H9 (cell line): ENCODE results near the gene DAZAP1. TPM values are rescaled to one million over a fixed set of nuclear protein-coding genes. Genes with fewer than 3 reads are reported as not detected.

Experiments
- DNase-seq: peaks from one replicate; pipeline ENCODE4 v3.0.0-alpha.2; 2017
- H2AFZ ChIP-seq: one replicate; pipeline ENCODE4 v1.6.1; 2013; ENCODE audit warnings: mild to moderate bottlenecking, low read length, control low read depth, moderate library complexity
- H2AK5ac ChIP-seq: 2 replicates; pipeline ENCODE4 v1.6.1; 2013; ENCODE audit warnings: low read length, control low read depth, mixed read lengths; ENCODE audit not compliant: insufficient read length
- H2BK120ac ChIP-seq: one replicate; pipeline ENCODE4 v1.6.1; 2013; ENCODE audit warnings: low read depth, mild to moderate bottlenecking, low read length, control low read depth, inconsistent platforms; ENCODE audit not compliant: poor library complexity, severe bottlenecking
- H2BK12ac ChIP-seq: 2 replicates; pipeline ENCODE4 v1.6.1; 2013; ENCODE audit warnings: low read length, control low read depth, mixed read lengths, low read depth; ENCODE audit not compliant: insufficient read length
- H2BK15ac ChIP-seq: 2 replicates; pipeline ENCODE4 v1.6.1; 2013; ENCODE audit warnings: low read depth, low read length, control low read depth
- H2BK20ac ChIP-seq: one replicate; pipeline ENCODE4 v1.6.1; 2013; ENCODE audit warnings: low read depth, mild to moderate bottlenecking, low read length, control low read depth, inconsistent platforms; ENCODE audit not compliant: poor library complexity, severe bottlenecking
- H2BK5ac ChIP-seq: 2 replicates; pipeline ENCODE4 v1.6.1; 2013; ENCODE audit warnings: low read length, control low read depth, mixed read lengths; ENCODE audit not compliant: insufficient read length
- H3K14ac ChIP-seq: 2 replicates; pipeline ENCODE4 v1.6.1; 2013; ENCODE audit warnings: low read length, control low read depth; ENCODE audit not compliant: insufficient read depth
- H3K18ac ChIP-seq: 2 replicates; pipeline ENCODE4 v1.6.1; 2013; ENCODE audit warnings: low read depth, mild to moderate bottlenecking, mixed read lengths, low read length, control low read depth; ENCODE audit not compliant: insufficient read length
- H3K23ac ChIP-seq: 2 replicates; pipeline ENCODE4 v1.6.1; 2013; ENCODE audit warnings: low read length, control low read depth, mixed read lengths, low read depth; ENCODE audit not compliant: insufficient read length
- H3K23me2 ChIP-seq: 2 replicates; pipeline ENCODE4 v1.6.1; 2013; ENCODE audit warnings: low read depth, mild to moderate bottlenecking, mixed read lengths, low read length, control low read depth; ENCODE audit not compliant: insufficient read length, poor library complexity, severe bottlenecking
- H3K27ac ChIP-seq: 2 replicates; pipeline ENCODE4 v1.5.1; 2013; ENCODE audit warnings: low read length, control low read depth, mixed read lengths, low read depth; ENCODE audit not compliant: insufficient read length
- H3K27me3 ChIP-seq: 2 replicates; pipeline ENCODE4 v1.6.1; 2013; ENCODE audit warnings: low read length, control low read depth, inconsistent platforms; ENCODE audit not compliant: insufficient read depth
- H3K4ac ChIP-seq: 2 replicates; pipeline ENCODE4 v1.6.1; 2013; ENCODE audit warnings: low read depth, mild to moderate bottlenecking, control low read depth, inconsistent platforms, low read length, moderate library complexity
- H3K4me1 ChIP-seq: 2 replicates; pipeline ENCODE4 v1.6.1; 2013; ENCODE audit warnings: low read length, control low read depth, inconsistent platforms; ENCODE audit not compliant: insufficient read depth
- H3K4me2 ChIP-seq: 2 replicates; pipeline ENCODE4 v1.6.1; 2013; ENCODE audit warnings: low read length, control low read depth, mixed read lengths; ENCODE audit not compliant: insufficient read length, insufficient read depth
- H3K56ac ChIP-seq: 2 replicates; pipeline ENCODE4 v1.6.1; 2013; ENCODE audit warnings: low read depth, mild to moderate bottlenecking, mixed read lengths, low read length, control low read depth; ENCODE audit not compliant: insufficient read length
- H3K79me1 ChIP-seq: 2 replicates; pipeline ENCODE4 v1.6.1; 2013; ENCODE audit warnings: low read depth, mild to moderate bottlenecking, moderate library complexity, low read length, control low read depth, inconsistent platforms; ENCODE audit not compliant: insufficient read depth, poor library complexity, severe bottlenecking
- H3K79me2 ChIP-seq: 2 replicates; pipeline ENCODE4 v1.6.1; 2013; ENCODE audit warnings: low read length, control low read depth, inconsistent platforms; ENCODE audit not compliant: insufficient read depth
- H3K9ac ChIP-seq: 2 replicates; pipeline ENCODE4 v1.6.1; 2013; ENCODE audit warnings: low read length, control low read depth, mixed read lengths; ENCODE audit not compliant: insufficient read length; ENCODE audit errors: extremely low read depth
- H3K9me3 ChIP-seq: one replicate; pipeline ENCODE4 v1.6.1; 2013; ENCODE audit warnings: low read depth, low read length, inconsistent platforms; ENCODE audit not compliant: control insufficient read depth
- H3T11ph ChIP-seq: one replicate; pipeline ENCODE4 v1.6.1; 2013; ENCODE audit warnings: mild to moderate bottlenecking, low read length, control low read depth, inconsistent platforms
- H4K20me1 ChIP-seq: one replicate; pipeline ENCODE4 v1.6.1; 2013; ENCODE audit not compliant: control insufficient read depth, insufficient read length, insufficient read depth
- H4K5ac ChIP-seq: 2 replicates; pipeline ENCODE4 v1.6.1; 2013; ENCODE audit warnings: low read depth, mild to moderate bottlenecking, mixed read lengths, low read length, control low read depth; ENCODE audit not compliant: insufficient read length
- H4K8ac ChIP-seq: replicated peaks from 2 replicates; pipeline ENCODE4 v1.6.1; 2013; ENCODE audit warnings: low read length, control low read depth, mixed read lengths, low read depth; ENCODE audit not compliant: insufficient read length
- H4K91ac ChIP-seq: 2 replicates; pipeline ENCODE4 v1.6.1; 2013; ENCODE audit warnings: low read depth, mild to moderate bottlenecking, moderate library complexity, mixed read lengths, low read length, control low read depth; ENCODE audit not compliant: insufficient read length
- H3K27ac Mint-ChIP-seq, 3 experiments: 2 replicates in 2 of 3; 3 replicates in 1 of 3; pipeline ENCODE4 v1.8.0; 2020 to 2021; ENCODE audit warnings: mixed read lengths in 3 of 3, mild to moderate bottlenecking in 1 of 3, moderate library complexity in 1 of 3
- H3K27me3 Mint-ChIP-seq: 2 replicates; pipeline ENCODE4 v1.8.0; 2021; ENCODE audit warnings: low read depth, mild to moderate bottlenecking, moderate library complexity, mixed read lengths
- H3K36me3 Mint-ChIP-seq, 3 experiments: 2 replicates in 2 of 3; 3 replicates in 1 of 3; pipeline ENCODE4 v1.8.0; 2020 to 2021; ENCODE audit warnings: low read depth in 3 of 3, mixed read lengths in 3 of 3; ENCODE audit not compliant: insufficient read depth in 1 of 3
- H3K4me1 Mint-ChIP-seq, 2 experiments: 2 replicates each; pipeline ENCODE4 v1.8.0; 2020; ENCODE audit warnings: mixed read lengths in 2 of 2
- H3K4me3 Mint-ChIP-seq, 2 experiments: 2 replicates in 1 of 2; 3 replicates in 1 of 2; pipeline ENCODE4 v1.8.0; 2020 to 2021; ENCODE audit warnings: mild to moderate bottlenecking in 2 of 2, mixed read lengths in 2 of 2, moderate library complexity in 1 of 2
- H3K9me3 Mint-ChIP-seq, 2 experiments: 2 replicates in 1 of 2; 3 replicates in 1 of 2; pipeline ENCODE4 v1.8.0; 2020; ENCODE audit warnings: mild to moderate bottlenecking in 2 of 2, mixed read lengths in 2 of 2, moderate library complexity in 1 of 2
- CTCF ChIP-seq: fragments of 200-600 bp; sonication (generic); conservative IDR thresholded peaks from 3 replicates; pipeline ENCODE4 v1.8.0; 2021; ENCODE audit warnings: antibody characterized with exemption, mild to moderate bottlenecking
- WGBS: extraction: QIAGEN DNeasy Blood & Tissue Kit; methylation state at CpG from one replicate; pipeline ENCODE4 v1.1.7; 2013; ENCODE audit warnings: missing lambda C conversion rate, low lambda C conversion rate, mixed read lengths; ENCODE audit not compliant: insufficient read length; ENCODE audit errors: extremely low coverage; 5-methylcytosine and 5-hydroxymethylcytosine counted together
- total RNA-seq: library from RNA; stranded (reverse); gene quantifications from 2 replicates; pipeline ENCODE4 v1.2.1, GENCODE V29; 2021

DAZAP1 gene
- total RNA-seq, 1 experiment from 2014 or later: 265 TPM

GRCh38 chr19:1370579-1371361, 36.6 kb upstream of the DAZAP1 start:
- Histone ChIP-seq H2BK15ac (no peak overlapping the region), H3K27me3 (no peaks in the 10 kb centered on the region), H3K4ac (no peak overlapping the region), H4K91ac (no peak overlapping the region), H2BK5ac (no peak overlapping the region), H4K8ac (no peak overlapping the region), H3K27ac (no peak overlapping the region), H2BK120ac (no peak overlapping the region), H3K23ac (no peak overlapping the region), H3K18ac (no peak overlapping the region), H2AFZ (no peak overlapping the region), H3K4me2 (no peak overlapping the region), H3K9me3 (no peaks in the 10 kb centered on the region), H3K56ac (no peak overlapping the region), H3K4me1 (no peaks in the 10 kb centered on the region), H3K23me2 (no peaks in the 10 kb centered on the region), H3K9ac (no peak overlapping the region), H3T11ph (no peak overlapping the region), H4K20me1 (no peaks in the 10 kb centered on the region), H2BK20ac (no peak overlapping the region), H3K14ac (no peak overlapping the region), H2BK12ac (no peak overlapping the region), H3K79me2 (no peaks in the 10 kb centered on the region), H3K79me1 (no peaks in the 10 kb centered on the region), H2AK5ac (no peak overlapping the region), H4K5ac (no peak overlapping the region)
- no CpG with 5 or more reads among the region's 52 CpGs for WGBS
- Mint-ChIP-seq H3K4me1 (no peaks in the 10 kb centered on the region), H3K36me3 (peaks cover 26 to 70% (median 67%) of the 10 kb centered on the region in 3 experiments), H3K27me3 (no peaks in the 10 kb centered on the region), H3K9me3 (no peaks in the 10 kb centered on the region), H3K4me3 (no peak overlapping the region), H3K27ac (no peak overlapping the region)
- no peak for DNase-seq
- no peak for TF ChIP-seq CTCF
